Upper lobe of left lung (tissue), 6 donors: ENCODE measurements around the gene CLEC7A. TPM values are rescaled to one million over a fixed set of nuclear protein-coding genes. Genes with fewer than 3 reads are reported as not detected.
A peak's percentile ranks its signal among the peaks of the same experiment; 100 is the strongest.

Experiments used
- ATAC-seq, 2 donors: fragments of 200-7000 bp; cut with Tn5 transposase; one replicate each; pipeline ENCODE4 v1.9.1; 2022; ENCODE audit warnings: mild to moderate bottlenecking in 2 of 2, moderate library complexity in 2 of 2; ENCODE audit not compliant: low FRiP score in 2 of 2
- DNase-seq, 2 donors: peaks; one replicate each; pipeline ENCODE4 v3.0.0-alpha.2; 2019 to 2020
- H3K27ac ChIP-seq, 4 donors: fragments of 200-600 bp; sonication (generic); one replicate each; pipeline ENCODE4 v1.5.1; 2016 to 2019
- H3K27me3 ChIP-seq, 4 donors: fragments of 200-600 bp; sonication (generic); one replicate each; pipeline ENCODE4 v1.5.1; 2017 to 2019
- H3K36me3 ChIP-seq, 4 donors: fragments of 200-600 bp; sonication (generic); one replicate each; pipeline ENCODE4 v1.5.1; 2016 to 2019
- H3K4me1 ChIP-seq, 4 donors: fragments of 200-600 bp; sonication (generic); one replicate each; pipeline ENCODE4 v1.5.1; 2018 to 2019
- H3K4me3 ChIP-seq, 4 donors: fragments of 200-600 bp; sonication (generic); one replicate each; pipeline ENCODE4 v1.5.1; 2017 to 2019; ENCODE audit warnings: mild to moderate bottlenecking in 2 of 4, moderate library complexity in 1 of 4
- H3K9me3 ChIP-seq, 4 donors: fragments of 200-600 bp; sonication (generic); one replicate each; pipeline ENCODE4 v1.5.1; 2018 to 2019
- EP300 ChIP-seq, 4 donors: sonication (generic); formaldehyde crosslinking; IDR thresholded peaks; one replicate each; pipeline ENCODE4 v1.5.1; 2017; ENCODE audit warnings: antibody characterized with exemption in 4 of 4, control low read depth in 2 of 4
- POLR2A ChIP-seq, 4 donors: fragments of 450-650 bp; IDR thresholded peaks; one replicate each; pipeline ENCODE4 v1.5.1; 2016 to 2017; ENCODE audit warnings: antibody characterized with exemption in 4 of 4, mild to moderate bottlenecking in 2 of 4
- POLR2AphosphoS5 ChIP-seq, 2 donors: sonication (generic); formaldehyde crosslinking; IDR thresholded peaks; one replicate each; pipeline ENCODE4 v1.5.1; 2017; ENCODE audit warnings: antibody characterized with exemption in 2 of 2
- WGBS, 2 donors: methylation state at CpG; one replicate each; pipeline ENCODE4 v1.1.5; 2017 to 2018; 5-methylcytosine and 5-hydroxymethylcytosine counted together
- total RNA-seq, 6 donors: library from RNA; depleted of rRNA in 4 of 6; stranded (reverse); fragments of >200 nt in 4 of 6; gene quantifications; one replicate each; pipeline versions ENCODE4 v1.1.0 to v1.2.1, GENCODE V29; 2016 to 2021
- TF ChIP-seq, protein P1 (sequence below), 6 experiments: fragments of 450-650 bp in 4 of 6; fragments of 200-600 bp in 2 of 6; sonication (generic) in 2 of 6; IDR thresholded peaks; one replicate each; pipeline ENCODE4 v1.5.1; 2016 to 2019; ENCODE audit warnings: antibody characterized with exemption in 6 of 6
- donor health status: DM: no; HTN: no; CAD: no; lungs with moderate emphysema.
- donor health status: DM: no; HTN: yes; CAD: no; lungs with severe emphysema.

The CLEC7A gene
- total RNA-seq, 6 donors from 2014 or later = 17.4 to 87.8 (median 28.1) TPM

DNA sequence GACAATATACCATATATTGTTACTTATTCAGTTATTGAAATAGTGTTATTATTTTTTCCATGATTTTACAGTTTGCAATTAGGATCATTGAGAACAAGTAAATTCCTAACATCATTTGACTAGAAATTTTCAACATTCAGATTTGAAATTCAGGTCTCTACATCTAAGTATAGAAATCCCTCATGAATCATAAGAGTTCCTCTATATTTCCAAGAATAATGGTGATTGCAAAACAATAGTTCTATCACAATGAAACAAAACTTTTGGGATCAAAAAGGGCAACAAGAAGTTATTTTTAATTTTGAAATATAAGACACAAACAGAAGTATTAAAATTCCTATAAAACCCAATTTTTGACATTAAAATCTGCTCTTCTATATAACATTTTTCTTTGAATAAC is 42.0 kb downstream of the CLEC7A start:
- no peaks in the 10 kb centered on the region for H3K9me3 ChIP-seq
- ATAC-seq (no peak), DNase-seq (no peak)
- H3K4me1 ChIP-seq = peaks cover 0 to 13% (median 8%) of the 10 kb centered on the region in 4 donors
- H3K4me3 ChIP-seq = no peak overlapping the region
- peaks cover 0 to 4% (median 0%) of the 10 kb centered on the region in 4 donors for H3K36me3 ChIP-seq
- peak overlapping the region in 1 of 4 donors; percentile 71 for H3K27ac ChIP-seq
- TF ChIP-seq EP300 (IDR thresholded peaks at IDR 0.05) (no peak), POLR2A (IDR thresholded peaks at IDR 0.05) (no peak), POLR2AphosphoS5 (IDR thresholded peaks at IDR 0.05) (no peak)
- TF ChIP-seq, protein P1, sequence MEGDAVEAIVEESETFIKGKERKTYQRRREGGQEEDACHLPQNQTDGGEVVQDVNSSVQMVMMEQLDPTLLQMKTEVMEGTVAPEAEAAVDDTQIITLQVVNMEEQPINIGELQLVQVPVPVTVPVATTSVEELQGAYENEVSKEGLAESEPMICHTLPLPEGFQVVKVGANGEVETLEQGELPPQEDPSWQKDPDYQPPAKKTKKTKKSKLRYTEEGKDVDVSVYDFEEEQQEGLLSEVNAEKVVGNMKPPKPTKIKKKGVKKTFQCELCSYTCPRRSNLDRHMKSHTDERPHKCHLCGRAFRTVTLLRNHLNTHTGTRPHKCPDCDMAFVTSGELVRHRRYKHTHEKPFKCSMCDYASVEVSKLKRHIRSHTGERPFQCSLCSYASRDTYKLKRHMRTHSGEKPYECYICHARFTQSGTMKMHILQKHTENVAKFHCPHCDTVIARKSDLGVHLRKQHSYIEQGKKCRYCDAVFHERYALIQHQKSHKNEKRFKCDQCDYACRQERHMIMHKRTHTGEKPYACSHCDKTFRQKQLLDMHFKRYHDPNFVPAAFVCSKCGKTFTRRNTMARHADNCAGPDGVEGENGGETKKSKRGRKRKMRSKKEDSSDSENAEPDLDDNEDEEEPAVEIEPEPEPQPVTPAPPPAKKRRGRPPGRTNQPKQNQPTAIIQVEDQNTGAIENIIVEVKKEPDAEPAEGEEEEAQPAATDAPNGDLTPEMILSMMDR (IDR thresholded peaks at IDR 0.05) = no peak
- H3K27me3 ChIP-seq = no peaks in the 10 kb centered on the region

- TF ChIP-seq POLR2A (IDR thresholded peaks at IDR 0.05) = no peak
- TF ChIP-seq POLR2AphosphoS5 (IDR thresholded peaks at IDR 0.05) = no peak
- no peak for TF ChIP-seq EP300 (IDR thresholded peaks at IDR 0.05)
- TF ChIP-seq, protein P1 (IDR thresholded peaks at IDR 0.05) = no peak
- 73 to 78% methylated on average over 3 of the region's 3 CpGs for WGBS, 2 donors
- DNase-seq (no peak), ATAC-seq (no peak)
- H3K4me3 ChIP-seq = no peak overlapping the region
- peaks cover 0 to 4% (median 0%) of the 10 kb centered on the region in 4 donors for H3K36me3 ChIP-seq
- peak overlapping the region in 1 of 4 donors; percentile 35 for H3K27ac ChIP-seq
- peaks cover 0 to 20% (median 9%) of the 10 kb centered on the region in 4 donors for H3K4me1 ChIP-seq
- no peaks in the 10 kb centered on the region for H3K27me3 ChIP-seq
- H3K9me3 ChIP-seq = no peaks in the 10 kb centered on the region
Observed at GRCh38 chr12:10086387-10086786, 43.6 kb downstream of the CLEC7A start.

- Histone ChIP-seq H3K27me3 (no peaks in the 10 kb centered on the region), H3K36me3 (peaks cover 0 to 16% (median 0%) of the 10 kb centered on the region in 4 donors), H3K4me3 (no peak overlapping the region), H3K9me3 (no peaks in the 10 kb centered on the region), H3K27ac (no peak overlapping the region), H3K4me1 (peaks cover 0 to 20% (median 6%) of the 10 kb centered on the region in 4 donors)
- TF ChIP-seq EP300 (IDR thresholded peaks at IDR 0.05) = no peak
- no peak for TF ChIP-seq POLR2AphosphoS5 (IDR thresholded peaks at IDR 0.05)
- TF ChIP-seq, protein P1 (IDR thresholded peaks at IDR 0.05) = no peak
- no peak for TF ChIP-seq POLR2A (IDR thresholded peaks at IDR 0.05)
- WGBS, 2 donors = 83 to 96% methylated on average over 6 of the region's 6 CpGs
- DNase-seq = no peak
- no peak for ATAC-seq
Observed at GRCh38 chr12:10084733-10085132, 45.3 kb downstream of the CLEC7A start.

GRCh38 chr12:10082117-10082874 is 47.7 kb downstream of the CLEC7A start:
- 55 to 67% methylated on average over 5 of the region's 5 CpGs for WGBS, 2 donors
- peak overlapping the region in 1 of 4 donors; percentile 53 for H3K27ac ChIP-seq
- no peaks in the 10 kb centered on the region for H3K9me3 ChIP-seq
- DNase-seq (no peak), ATAC-seq (no peak)
- no peak overlapping the region for H3K4me3 ChIP-seq
- peaks cover 0 to 14% (median 4%) of the 10 kb centered on the region in 4 donors for H3K4me1 ChIP-seq
- H3K27me3 ChIP-seq = no peaks in the 10 kb centered on the region
- peaks cover 0 to 24% (median 0%) of the 10 kb centered on the region in 4 donors for H3K36me3 ChIP-seq
- TF ChIP-seq EP300 (IDR thresholded peaks at IDR 0.05) = no peak

DNA sequence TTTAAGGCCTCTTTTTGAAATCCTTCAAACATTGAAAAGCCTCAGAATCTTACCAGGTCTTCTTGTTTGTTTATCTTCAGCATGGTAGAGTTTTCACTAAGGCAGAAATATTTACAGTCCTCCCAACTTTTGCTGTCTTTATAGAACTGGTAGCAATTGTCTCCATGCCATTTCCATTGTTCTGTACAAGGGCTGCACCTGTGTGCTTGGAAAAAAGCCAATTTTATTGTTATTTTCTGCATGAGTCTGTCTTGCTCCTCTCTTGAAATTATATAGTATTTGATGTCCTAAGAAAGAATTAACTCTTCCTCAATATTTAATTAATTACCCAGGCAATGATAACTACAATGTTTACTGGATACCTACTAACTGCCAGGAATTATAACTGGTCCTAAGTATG is 54.5 kb downstream of the CLEC7A start:
- no peak overlapping the region for H3K4me3 ChIP-seq
- H3K4me1 ChIP-seq = no peaks in the 10 kb centered on the region
- ATAC-seq = no peak
- TF ChIP-seq, protein P1 (IDR thresholded peaks at IDR 0.05) = no peak
- H3K27me3 ChIP-seq = no peaks in the 10 kb centered on the region
- H3K36me3 ChIP-seq = peaks cover 0 to 24% (median 0%) of the 10 kb centered on the region in 4 donors
- no peaks in the 10 kb centered on the region for H3K9me3 ChIP-seq
- H3K27ac ChIP-seq = no peak overlapping the region
- no peak for DNase-seq
